GM21390 (cell line): ENCODE data around the gene IGFN1.
"Not testable (repeated sequence)": the region's sequence is repeated elsewhere in the genome, so short reads cannot be mapped to it uniquely, and the experiment has no call there.

ENCODE experiments used
- ATAC-seq: cut with Tn5 transposase; IDR thresholded peaks from one replicate; pipeline ENCODE4 v1.9.1; 2021; ENCODE audit not compliant: unreplicated experiment

Gene IGFN1

GRCh38 chr1:201163036-201163435, 27.6 kb upstream of the IGFN1 start:
- ATAC-seq, result not testable (repeated sequence)

- ATAC-seq, result no peak
These were observed 26.9 kb upstream of the IGFN1 start for GRCh38 chr1:201163707-201164106.

- ATAC-seq, result no peak
These were observed 26.0 kb upstream of the IGFN1 start for GRCh38 chr1:201164645-201165044.

GRCh38 chr1:201167041-201167991, 23.3 kb upstream of the IGFN1 start:
- ATAC-seq, result no peak

GRCh38 chr1:201169203-201169602, 21.4 kb upstream of the IGFN1 start:
- no peak for ATAC-seq

GRCh38 chr1:201169971-201170532, 20.6 kb upstream of the IGFN1 start:
- ATAC-seq, result no peak

GRCh38 chr1:201170533-201171062, 20.0 kb upstream of the IGFN1 start:
- ATAC-seq, result peak; percentile 96

DNA sequence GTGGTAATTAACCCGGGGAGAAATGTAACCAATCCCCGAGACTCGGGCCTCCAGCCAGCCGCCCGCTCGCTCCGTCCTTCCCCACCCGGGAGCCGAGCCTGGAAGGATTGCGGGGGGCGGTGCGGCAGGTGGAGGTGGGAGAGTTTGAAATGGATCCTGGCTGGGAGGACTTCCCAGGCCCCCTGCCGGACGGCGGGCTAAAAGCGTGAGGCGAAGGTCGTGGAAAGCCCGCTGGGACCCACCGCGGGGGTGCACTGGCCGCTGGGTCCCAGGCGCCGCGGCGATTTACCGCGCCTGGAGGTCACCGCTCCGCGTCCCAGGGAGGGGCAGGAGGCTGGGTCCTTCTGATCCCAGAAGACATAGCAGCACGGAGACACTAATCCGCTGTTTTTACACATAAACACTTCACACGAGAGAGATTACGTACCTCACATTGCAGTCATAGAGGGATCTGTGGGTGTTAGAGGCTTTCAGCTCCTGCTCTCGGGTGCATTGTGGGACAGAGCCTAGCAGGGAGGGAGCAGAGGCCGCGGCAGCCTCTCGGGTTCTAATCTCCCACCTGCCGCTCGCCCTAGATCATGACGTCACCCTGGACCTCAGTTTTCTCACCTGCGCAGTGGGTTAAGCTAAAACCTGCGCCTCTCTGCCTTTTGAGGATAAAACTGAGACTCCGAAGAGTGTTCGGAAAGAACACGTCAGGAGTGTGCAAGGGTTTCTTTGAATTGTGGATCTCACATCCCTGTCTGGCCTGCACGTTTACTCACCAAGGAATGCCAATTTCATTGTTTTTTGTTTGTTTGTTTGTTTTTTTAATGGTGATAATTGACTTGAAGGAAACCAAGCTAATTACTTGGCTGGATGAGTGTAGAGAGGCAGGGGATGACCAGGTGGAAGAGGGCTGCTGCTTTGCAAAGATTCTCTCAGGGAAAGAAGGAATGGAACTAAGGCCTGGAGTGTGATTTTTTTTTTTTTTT, 19.3 kb upstream of the IGFN1 start:
- peak; percentile 42 for ATAC-seq

- ATAC-seq, result no peak
These were observed 18.3 kb upstream of the IGFN1 start for GRCh38 chr1:201172326-201172725.

GRCh38 chr1:201172999-201173610, 17.5 kb upstream of the IGFN1 start:
- no peak for ATAC-seq

DNA sequence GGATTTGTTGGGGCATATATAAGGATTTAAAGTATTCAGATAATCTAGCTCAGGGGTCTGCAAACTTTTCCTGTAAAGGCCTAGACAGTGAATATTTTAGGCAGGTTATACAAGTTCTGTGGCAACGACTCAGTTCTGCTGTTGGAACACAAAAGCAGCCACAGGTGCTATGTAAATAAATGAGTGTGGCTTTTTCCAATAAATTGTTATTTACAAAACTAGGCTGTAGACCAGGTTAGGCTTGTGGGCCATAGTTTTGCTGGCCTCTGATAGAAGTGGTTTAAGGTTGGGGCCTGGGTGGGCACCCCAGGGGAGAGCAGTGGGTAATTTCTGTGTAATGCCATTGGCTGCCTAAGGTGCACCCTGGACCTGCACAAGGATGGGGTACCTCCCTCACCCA, 16.9 kb upstream of the IGFN1 start:
- ATAC-seq, result no peak

GRCh38 chr1:201175820-201176500, 14.7 kb upstream of the IGFN1 start:
- ATAC-seq, result no peak

GRCh38 chr1:201176940-201177339, 13.7 kb upstream of the IGFN1 start:
- ATAC-seq, result no peak

- no peak for ATAC-seq
These were observed 11.9 kb upstream of the IGFN1 start for GRCh38 chr1:201178718-201179117.

- no peak for ATAC-seq
These were observed 10.5 kb upstream of the IGFN1 start for GRCh38 chr1:201180141-201180540.

DNA sequence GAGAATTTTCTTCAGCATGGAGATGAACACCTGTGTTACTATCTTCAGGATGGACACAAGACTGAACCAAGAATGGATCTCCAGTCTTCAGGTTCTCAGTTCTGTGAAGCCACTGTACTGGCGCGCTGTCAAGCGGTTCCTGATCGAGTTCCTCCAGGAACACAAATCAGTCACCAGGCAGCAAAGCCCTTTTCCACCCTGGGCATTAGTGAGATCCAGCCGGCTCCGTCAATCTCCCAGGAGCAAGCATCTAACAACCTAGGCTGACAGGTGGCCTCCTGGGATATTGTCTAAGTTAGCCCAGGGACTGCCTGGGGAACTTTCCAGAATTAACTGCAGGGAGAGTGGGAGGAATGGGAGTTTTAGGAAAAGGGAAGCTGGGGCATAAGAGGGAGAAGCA, 9.7 kb upstream of the IGFN1 start:
- no peak for ATAC-seq

- no peak for ATAC-seq
These were observed 9.3 kb upstream of the IGFN1 start for GRCh38 chr1:201181323-201181722.

DNA sequence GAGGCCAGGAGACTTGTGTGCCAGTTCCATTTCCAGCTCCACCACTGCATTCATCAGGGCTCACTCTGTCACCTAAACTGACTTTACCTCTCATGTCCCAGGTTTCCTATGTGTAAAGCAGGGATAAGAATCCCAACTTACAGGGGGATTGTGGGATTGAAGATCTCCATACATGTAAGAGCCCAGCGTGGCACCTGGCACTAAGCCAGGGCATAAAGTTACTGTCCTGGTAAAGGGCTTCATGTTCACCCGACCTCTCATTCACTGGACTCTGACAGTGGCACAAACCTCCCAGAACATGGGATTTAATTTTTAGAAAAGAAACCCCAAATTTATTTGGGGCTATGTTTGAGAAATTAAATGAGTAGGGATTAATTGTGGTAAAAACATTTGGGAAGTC, 8.9 kb upstream of the IGFN1 start:
- no peak for ATAC-seq

- no peak for ATAC-seq
These were observed 7.4 kb upstream of the IGFN1 start for GRCh38 chr1:201183209-201183608.

- ATAC-seq, result no peak
These were observed 6.9 kb upstream of the IGFN1 start for GRCh38 chr1:201183753-201184152.
